ENCODE measurements around the gene MPP2.
A peak's percentile ranks its signal among the peaks of the same experiment; 100 is the strongest.
"Not testable (repeated sequence)": the region's sequence is repeated elsewhere in the genome, so short reads cannot be mapped to it uniquely, and the experiment has no call there.

The MPP2 gene, protein sequence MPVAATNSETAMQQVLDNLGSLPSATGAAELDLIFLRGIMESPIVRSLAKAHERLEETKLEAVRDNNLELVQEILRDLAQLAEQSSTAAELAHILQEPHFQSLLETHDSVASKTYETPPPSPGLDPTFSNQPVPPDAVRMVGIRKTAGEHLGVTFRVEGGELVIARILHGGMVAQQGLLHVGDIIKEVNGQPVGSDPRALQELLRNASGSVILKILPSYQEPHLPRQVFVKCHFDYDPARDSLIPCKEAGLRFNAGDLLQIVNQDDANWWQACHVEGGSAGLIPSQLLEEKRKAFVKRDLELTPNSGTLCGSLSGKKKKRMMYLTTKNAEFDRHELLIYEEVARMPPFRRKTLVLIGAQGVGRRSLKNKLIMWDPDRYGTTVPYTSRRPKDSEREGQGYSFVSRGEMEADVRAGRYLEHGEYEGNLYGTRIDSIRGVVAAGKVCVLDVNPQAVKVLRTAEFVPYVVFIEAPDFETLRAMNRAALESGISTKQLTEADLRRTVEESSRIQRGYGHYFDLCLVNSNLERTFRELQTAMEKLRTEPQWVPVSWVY

DNA sequence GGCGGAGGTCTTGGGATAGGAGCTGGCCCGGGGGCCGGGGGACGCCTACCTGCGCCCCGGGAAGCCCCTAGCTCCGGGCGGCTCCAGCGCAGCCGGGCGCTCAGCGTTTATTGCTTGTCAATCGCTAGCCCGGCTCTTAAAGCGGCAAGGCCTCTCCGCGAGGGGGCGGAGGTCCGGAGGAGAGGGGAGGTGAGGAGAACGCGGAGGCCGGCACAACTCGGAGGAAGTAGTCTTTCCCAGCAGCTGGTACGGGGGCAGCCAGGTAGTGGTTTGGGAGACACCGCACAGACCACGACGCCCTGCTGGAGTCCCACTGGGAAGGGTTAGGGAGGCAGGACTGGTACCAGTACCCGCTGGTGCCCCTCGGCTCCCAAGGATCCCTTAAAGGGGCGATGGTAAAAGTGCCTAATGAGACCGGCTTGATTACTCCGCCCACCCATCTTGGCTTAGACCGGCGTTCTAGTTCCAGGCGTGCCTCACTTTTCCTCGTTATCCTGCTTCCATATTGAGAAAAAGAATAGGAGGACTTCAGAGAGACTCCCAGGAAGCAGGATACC lies at the start of gene MPP2:
MPP2 (minus strand) TSS at position 112 of the 557 bp plus-strand sequence. CDS start 3,076 bp downstream, outside the sequence.
- Mint-ChIP-seq H3K4me1 (ENCODE audit: low read depth) (peaks cover 14% of the 10 kb centered on the region), H3K36me3 (no peaks in the 10 kb centered on the region)

DNA sequence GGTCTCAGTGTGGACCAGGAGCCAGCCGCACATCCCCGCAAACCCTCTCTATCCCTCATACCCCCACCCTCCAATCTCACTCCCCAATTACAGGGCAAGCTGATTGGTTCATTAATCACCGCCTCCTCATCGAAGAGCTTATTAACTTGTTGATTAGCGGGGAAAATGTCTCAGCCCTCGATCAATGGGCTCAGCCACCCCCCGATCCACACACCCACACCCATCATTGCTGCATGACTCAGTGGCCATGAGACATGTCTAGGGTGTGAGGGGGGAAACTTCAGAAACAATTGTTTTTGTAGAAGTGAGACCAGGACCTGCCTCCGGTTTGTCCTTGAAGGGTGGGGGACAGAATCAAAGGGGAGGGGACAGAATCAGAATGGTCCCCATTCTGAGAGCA lies 48.9 kb upstream of the MPP2 start:
- no peak overlapping the region for H3K27ac Mint-ChIP-seq
- no peaks in the 10 kb centered on the region for H3K9me3 Mint-ChIP-seq (ENCODE audit: low read depth)
- no peak overlapping the region for H3K4me3 Mint-ChIP-seq
- H3K4me1 Mint-ChIP-seq (ENCODE audit: low read depth): peaks cover 1% of the 10 kb centered on the region
- H3K36me3 Mint-ChIP-seq: no peaks in the 10 kb centered on the region
- peaks cover 13% of the 10 kb centered on the region for H3K27me3 Mint-ChIP-seq

More for the DNA sequence above, at the start of gene MPP2:
- H3K27ac Mint-ChIP-seq: no peak within 1 kb of the TSS
- H3K4me3 Mint-ChIP-seq: peak within 1 kb of the TSS; percentile 87
- H3K27me3 Mint-ChIP-seq: no peaks in the 10 kb centered on the region
- no peaks in the 10 kb centered on the region for H3K9me3 Mint-ChIP-seq (ENCODE audit: low read depth)

DNA sequence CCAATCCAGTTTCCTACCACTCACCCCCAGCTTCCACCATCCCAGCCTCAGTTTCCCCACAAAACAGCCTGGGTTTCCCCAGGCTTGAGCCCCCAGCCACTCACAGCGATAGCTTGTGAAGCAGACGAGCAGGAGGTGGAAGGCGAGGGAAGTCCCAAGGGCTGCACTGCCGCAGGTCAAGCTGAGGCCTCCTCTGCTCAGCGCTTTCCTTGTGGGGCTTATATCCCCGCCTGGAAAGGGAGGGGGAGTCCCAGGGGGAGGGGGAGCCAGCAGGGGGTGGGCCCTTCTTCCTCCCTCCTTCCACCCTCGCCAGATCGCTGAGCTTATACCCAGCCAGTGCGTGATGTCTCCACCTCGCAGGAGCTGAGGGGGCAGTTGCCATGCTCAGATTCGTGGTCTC lies 46.4 kb upstream of the MPP2 start, which contains the start of gene PYY:
PYY (minus strand) TSS at position 195 of the 400 bp plus-strand sequence. CDS start 457 bp downstream, outside the sequence.
- H3K4me3 Mint-ChIP-seq: peak within 1 kb of the TSS; percentile 52
- no peak within 1 kb of the TSS for H3K27ac Mint-ChIP-seq
- H3K36me3 Mint-ChIP-seq: no peaks in the 10 kb centered on the region
- no peaks in the 10 kb centered on the region for H3K9me3 Mint-ChIP-seq (ENCODE audit: low read depth)
- H3K27me3 Mint-ChIP-seq: peaks cover 17% of the 10 kb centered on the region
- H3K4me1 Mint-ChIP-seq (ENCODE audit: low read depth): peaks cover 1% of the 10 kb centered on the region

DNA sequence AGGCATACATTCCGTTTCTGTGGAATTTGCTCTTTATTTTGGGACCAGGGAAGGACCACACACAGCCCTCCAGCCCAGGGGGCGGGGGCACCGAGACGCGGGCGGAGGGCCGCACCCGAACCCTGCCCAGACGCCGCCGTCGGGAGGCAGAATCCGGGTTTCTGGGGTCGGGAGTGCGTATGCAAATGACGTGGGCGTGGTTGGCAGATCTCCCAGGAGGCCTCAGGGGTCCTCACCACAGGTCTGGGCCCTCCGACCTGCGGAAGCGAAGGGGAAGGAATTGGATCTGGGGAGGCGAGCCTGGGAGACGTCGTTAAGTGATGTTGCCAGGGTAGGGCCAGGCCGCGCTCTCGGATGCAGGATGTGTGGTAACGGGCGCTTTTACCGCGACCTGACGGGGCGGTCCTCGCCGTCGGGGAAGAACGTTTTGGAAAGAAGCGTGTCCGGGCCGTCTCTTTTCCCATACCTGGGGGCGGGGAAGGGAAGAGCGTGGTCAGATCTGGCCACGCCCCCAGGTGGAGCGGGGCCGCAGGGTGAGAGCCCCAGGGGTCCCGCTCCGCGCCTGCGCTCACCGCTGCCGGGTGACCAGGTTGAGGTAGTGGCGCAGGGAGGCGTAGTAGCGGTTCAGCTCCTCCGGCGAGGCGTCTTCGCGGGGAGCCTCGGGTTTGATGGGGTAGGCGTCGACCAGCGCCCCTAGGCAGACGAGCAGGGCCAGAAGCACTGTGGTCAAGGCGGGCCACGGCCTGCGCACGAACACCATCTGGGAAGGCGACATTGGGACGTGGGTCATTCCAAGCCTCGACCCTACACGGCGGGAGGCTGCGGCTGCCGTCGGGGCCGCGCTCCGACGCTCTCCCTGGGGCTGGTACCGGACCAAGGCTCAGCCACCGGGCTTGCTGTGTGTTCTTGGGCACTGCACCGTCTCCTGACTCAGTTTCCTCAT lies 45.7 kb upstream of the MPP2 start:
- no peaks in the 10 kb centered on the region for H3K9me3 Mint-ChIP-seq (ENCODE audit: low read depth)
- H3K27ac Mint-ChIP-seq: no peak overlapping the region
- peak overlapping the region; percentile 52 for H3K4me3 Mint-ChIP-seq
- H3K36me3 Mint-ChIP-seq: no peaks in the 10 kb centered on the region
- H3K4me1 Mint-ChIP-seq (ENCODE audit: low read depth): peaks cover 1% of the 10 kb centered on the region
- peaks cover 17% of the 10 kb centered on the region for H3K27me3 Mint-ChIP-seq

DNA sequence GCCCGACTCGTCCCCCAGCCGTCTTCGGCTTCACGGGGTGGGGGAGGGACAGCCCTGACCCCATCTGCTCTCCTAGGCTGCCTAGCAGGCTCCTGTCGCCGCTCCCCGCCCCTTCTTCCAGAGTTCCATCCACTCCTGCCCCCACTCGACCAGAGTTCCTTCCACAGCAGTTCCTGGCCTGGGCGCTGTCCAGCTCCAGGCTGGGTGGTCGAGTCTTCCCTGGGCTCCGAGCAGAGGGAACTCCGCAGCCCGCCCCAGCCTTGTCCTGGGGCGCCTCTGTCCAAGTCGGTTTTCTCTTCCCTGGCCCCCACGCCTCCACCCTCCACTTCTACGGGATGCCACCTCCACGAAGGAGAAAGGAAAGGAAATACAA lies 45.0 kb upstream of the MPP2 start:
- H3K9me3 Mint-ChIP-seq (ENCODE audit: low read depth): no peaks in the 10 kb centered on the region
- H3K4me3 Mint-ChIP-seq: no peak overlapping the region

DNA sequence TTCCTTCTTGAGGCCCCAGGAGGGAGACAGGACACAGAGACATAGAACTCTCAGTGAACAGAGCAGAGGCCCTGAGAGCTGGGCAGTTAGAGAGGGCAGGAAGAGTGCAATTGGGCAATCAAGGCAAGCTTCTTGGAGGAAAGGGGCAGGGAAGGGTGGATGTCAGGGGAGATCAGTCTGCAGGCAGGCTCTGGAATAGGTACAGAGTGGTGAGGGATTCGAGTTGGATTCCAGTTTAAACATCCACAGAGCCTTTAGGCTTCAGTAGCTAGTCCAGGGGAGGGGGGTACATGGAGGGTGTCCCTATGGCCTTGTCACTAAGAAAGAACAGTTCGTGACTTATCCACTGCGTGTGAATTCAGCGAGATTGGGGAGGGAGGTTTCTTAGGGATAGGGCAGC lies 44.4 kb upstream of the MPP2 start:
- no peaks in the 10 kb centered on the region for H3K9me3 Mint-ChIP-seq (ENCODE audit: low read depth)
- no peaks in the 10 kb centered on the region for H3K36me3 Mint-ChIP-seq
- H3K4me1 Mint-ChIP-seq (ENCODE audit: low read depth): peaks cover 1% of the 10 kb centered on the region
- no peak overlapping the region for H3K4me3 Mint-ChIP-seq
- H3K27me3 Mint-ChIP-seq: peaks cover 17% of the 10 kb centered on the region
- no peak overlapping the region for H3K27ac Mint-ChIP-seq

More for the DNA sequence above, 45.0 kb upstream of the MPP2 start:
- Mint-ChIP-seq H3K36me3 (no peaks in the 10 kb centered on the region), H3K4me1 (ENCODE audit: low read depth) (peaks cover 1% of the 10 kb centered on the region), H3K27ac (no peak overlapping the region), H3K27me3 (peaks cover 17% of the 10 kb centered on the region)

DNA sequence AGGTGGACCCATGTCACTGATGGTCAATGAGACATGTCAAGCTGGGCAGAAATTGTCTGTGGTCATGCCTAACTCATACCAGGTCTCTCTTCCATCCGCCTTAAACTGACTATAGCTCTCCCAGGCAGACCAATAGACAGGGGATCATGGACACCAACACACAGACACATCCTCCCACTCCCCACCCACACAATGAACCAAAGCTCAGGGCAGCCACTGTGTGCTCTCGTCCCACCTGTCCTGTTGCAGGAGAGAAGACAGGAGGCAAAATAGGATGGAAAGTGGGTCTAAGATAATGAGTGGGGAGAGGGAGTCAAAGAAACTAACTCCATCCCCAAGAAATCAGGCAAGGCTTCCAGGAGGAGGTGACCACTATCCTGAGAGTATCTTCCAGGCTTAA lies 43.2 kb upstream of the MPP2 start:
- Mint-ChIP-seq H3K27me3 (peaks cover 17% of the 10 kb centered on the region), H3K4me1 (ENCODE audit: low read depth) (peaks cover 1% of the 10 kb centered on the region), H3K9me3 (ENCODE audit: low read depth) (no peaks in the 10 kb centered on the region), H3K27ac (no peak overlapping the region), H3K36me3 (no peaks in the 10 kb centered on the region), H3K4me3 (no peak overlapping the region)

DNA sequence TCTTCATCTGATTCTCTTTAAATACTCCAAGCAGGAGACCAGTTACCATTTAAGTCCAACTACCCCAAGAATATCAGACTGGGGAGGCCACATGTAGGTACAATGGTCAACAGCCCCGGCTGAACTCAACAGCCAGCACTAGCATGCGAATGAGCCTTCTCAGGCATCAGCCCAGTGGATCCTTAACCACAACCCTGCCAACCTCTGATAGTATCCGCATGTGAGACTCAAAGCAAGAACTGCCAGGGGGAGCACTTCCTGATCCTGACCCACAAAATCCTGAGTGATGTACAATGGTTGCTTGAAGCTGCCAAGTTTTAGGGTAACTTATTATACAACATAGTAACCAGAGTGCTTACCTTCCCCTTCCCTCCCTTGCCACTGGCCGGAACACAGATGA lies 42.4 kb upstream of the MPP2 start:
- Mint-ChIP-seq H3K27me3 (peaks cover 17% of the 10 kb centered on the region), H3K36me3 (no peaks in the 10 kb centered on the region), H3K4me3 (no peak overlapping the region), H3K27ac (no peak overlapping the region), H3K9me3 (ENCODE audit: low read depth) (no peaks in the 10 kb centered on the region), H3K4me1 (ENCODE audit: low read depth) (peaks cover 1% of the 10 kb centered on the region)

DNA sequence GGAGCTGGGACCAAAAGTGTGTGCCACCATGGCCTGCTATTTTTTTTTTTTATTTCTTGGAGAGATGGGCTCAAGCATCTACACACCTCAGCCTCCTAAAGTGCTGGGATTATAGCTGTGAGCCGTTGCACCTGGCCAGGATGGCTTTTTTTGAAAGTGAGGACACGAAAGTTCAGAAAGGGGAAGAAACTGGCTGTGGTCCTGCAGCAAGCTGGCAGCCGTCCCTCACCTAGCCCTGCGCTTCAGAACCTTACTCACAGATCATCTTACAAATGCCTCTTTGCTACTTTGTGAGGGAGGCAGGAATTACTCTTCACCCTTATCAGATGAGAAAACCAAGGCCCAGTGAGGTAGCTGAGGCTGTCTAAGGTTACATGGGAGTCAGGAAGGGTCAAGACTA lies 39.4 kb upstream of the MPP2 start:
- Mint-ChIP-seq H3K27me3 (peaks cover 7% of the 10 kb centered on the region), H3K36me3 (no peaks in the 10 kb centered on the region), H3K9me3 (ENCODE audit: low read depth) (no peaks in the 10 kb centered on the region), H3K4me3 (no peak overlapping the region), H3K4me1 (ENCODE audit: low read depth) (peaks cover 3% of the 10 kb centered on the region), H3K27ac (no peak overlapping the region)

DNA sequence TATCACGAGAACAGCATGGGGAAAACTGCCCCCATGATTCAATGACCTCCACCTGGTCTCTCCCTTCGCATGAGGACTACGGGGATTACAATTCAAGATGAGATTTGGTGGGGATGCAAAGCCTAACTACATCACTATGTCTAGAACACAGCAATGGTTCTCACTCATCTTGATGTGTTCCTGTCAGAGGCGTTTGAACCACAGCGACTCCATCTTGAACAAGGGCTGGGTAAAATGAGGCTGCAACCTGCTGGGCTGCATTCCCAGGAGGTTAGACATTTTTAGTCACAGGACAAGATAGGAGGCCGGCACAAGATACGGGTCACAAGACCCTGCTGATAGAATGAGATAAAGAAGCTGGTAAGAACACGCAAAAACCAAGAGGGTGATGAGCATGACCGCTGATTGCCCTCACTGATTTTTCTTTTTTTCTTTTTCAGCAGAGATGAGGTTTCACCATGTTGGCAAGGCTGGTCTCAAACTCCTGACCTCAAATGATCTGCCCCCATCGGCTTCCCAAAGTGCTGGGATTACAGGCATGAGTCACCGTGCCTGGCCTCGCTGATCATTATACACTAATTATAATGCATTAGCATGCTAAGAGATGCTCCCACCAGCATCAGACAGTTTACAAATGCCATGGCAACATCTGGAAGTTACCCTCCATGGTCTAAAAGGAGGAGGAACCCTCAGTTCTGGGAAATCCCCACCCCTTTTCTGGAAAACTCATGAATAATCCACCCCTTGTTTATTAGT lies 37.9 kb upstream of the MPP2 start:
- H3K4me3 Mint-ChIP-seq: no peak overlapping the region
- no peak overlapping the region for H3K27ac Mint-ChIP-seq
- H3K27me3 Mint-ChIP-seq: no peaks in the 10 kb centered on the region
- H3K4me1 Mint-ChIP-seq (ENCODE audit: low read depth): peaks cover 3% of the 10 kb centered on the region
- H3K36me3 Mint-ChIP-seq: no peaks in the 10 kb centered on the region
- no peaks in the 10 kb centered on the region for H3K9me3 Mint-ChIP-seq (ENCODE audit: low read depth)

DNA sequence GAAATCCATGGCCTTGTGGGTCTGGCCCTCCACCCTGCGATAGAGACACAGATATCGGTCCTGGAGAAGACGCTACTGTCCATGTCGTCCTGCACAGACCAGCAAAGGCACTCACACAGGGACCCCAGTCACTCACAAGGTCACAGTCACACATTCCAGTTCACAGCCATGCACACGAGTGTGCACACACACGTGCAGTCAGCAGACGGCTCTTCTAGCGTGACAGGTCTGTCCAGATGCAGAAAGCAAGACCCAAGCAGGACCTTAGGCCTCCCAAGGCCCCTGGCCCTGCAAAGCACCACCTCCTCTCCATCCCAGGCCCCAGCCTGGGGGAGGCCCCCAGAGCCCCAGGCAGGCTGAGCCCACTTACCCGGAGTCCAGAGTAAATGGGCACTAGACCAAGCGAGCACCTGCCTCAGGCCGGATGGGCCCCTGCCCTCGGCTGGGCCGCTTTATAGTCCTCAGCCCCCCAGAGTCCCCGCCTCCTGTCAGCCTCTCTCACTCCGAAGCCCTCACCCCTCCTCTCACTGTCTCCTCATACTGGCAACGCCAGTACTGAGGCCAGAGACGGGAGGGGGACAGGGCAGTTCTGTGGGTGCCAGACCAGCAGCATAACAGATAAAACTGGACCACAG lies 34.8 kb upstream of the MPP2 start, which contains the start of gene PPY:
PPY (minus strand) TSS at position 426 of the 635 bp plus-strand sequence. CDS start 822 bp downstream, outside the sequence.
- H3K27ac Mint-ChIP-seq: no peak within 1 kb of the TSS
- H3K36me3 Mint-ChIP-seq: no peaks in the 10 kb centered on the region
- no peaks in the 10 kb centered on the region for H3K9me3 Mint-ChIP-seq (ENCODE audit: low read depth)
- H3K4me1 Mint-ChIP-seq (ENCODE audit: low read depth): peaks cover 18% of the 10 kb centered on the region
- H3K4me3 Mint-ChIP-seq: no peak within 1 kb of the TSS
- H3K27me3 Mint-ChIP-seq: no peaks in the 10 kb centered on the region

DNA sequence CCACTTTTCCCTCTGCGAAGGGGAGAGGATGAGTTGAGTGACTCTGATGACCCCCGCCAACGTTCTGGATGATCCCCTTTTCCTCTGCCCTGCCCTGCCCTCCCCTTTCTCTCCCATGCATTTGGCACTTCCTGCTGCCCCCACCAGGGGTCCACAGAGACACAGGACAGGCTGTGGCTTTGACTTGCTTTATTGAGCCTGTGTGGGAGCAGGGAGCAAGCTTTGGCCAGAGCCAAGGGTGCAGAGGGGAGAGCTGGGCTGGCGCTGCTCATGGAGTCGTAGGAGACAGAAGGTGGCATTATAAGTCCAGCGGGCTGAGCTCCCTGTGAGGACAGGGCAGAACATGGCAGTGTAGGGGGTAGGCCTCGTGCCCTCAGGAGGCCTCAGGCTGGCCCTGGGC lies 33.3 kb upstream of the MPP2 start:
- H3K27me3 Mint-ChIP-seq: no peaks in the 10 kb centered on the region
- H3K36me3 Mint-ChIP-seq: no peaks in the 10 kb centered on the region
- H3K4me1 Mint-ChIP-seq (ENCODE audit: low read depth): peaks cover 18% of the 10 kb centered on the region
- peak overlapping the region; percentile 55 for H3K27ac Mint-ChIP-seq
- H3K9me3 Mint-ChIP-seq (ENCODE audit: low read depth): no peaks in the 10 kb centered on the region
- no peak overlapping the region for H3K4me3 Mint-ChIP-seq

DNA sequence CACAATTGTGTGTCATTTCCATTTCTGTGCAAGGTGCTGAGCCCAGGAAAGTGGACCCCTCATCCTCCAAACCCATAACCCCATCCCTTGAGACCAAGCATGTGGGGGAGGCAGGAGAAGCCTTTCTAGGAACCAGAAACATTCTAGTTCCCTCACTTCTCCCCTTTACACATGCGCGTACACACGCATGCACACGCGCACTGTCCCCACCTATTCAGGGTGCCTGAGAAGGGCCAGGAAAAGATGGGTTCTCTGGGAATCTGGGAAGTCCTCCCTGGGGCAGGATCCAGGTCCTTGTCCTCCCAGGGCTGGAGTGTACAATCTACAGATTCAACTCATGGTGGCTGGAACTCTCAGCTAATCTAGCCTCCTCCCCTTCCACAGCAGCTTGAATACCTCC lies 32.5 kb upstream of the MPP2 start:
- Mint-ChIP-seq H3K27me3 (no peaks in the 10 kb centered on the region), H3K4me3 (no peak overlapping the region), H3K27ac (no peak overlapping the region), H3K36me3 (no peaks in the 10 kb centered on the region), H3K4me1 (ENCODE audit: low read depth) (peaks cover 18% of the 10 kb centered on the region), H3K9me3 (ENCODE audit: low read depth) (no peaks in the 10 kb centered on the region)

DNA sequence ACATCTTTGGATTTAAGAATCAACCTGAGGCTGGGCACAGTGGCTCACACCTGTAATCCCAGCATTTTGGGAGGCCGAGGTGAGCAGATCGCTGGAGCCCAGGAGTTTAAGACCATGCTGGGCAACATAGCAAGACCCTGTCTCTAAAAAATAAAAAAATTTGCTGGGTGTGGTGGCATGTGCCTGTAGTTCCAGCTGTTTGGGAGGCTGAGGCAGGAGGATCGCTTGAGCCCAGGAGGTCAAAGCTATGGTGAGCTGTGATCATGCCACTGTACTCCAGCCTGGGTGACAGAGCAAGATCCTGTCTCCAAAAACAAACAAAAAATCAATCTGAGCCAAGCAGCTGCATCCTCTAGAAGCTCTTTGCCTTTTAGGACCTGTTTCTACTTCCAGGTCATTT lies 32.1 kb upstream of the MPP2 start:
- H3K9me3 Mint-ChIP-seq (ENCODE audit: low read depth); H3K36me3 Mint-ChIP-seq; H3K27me3 Mint-ChIP-seq: not testable (repeated sequence)
- Mint-ChIP-seq H3K27ac (peak overlapping the region; percentile 54), H3K4me3 (peak overlapping the region; percentile 64), H3K4me1 (ENCODE audit: low read depth) (peaks cover 18% of the 10 kb centered on the region)
